Type B pancreatic cell (in vitro differentiated cells): ENCODE results near the gene TMEM203. TPM values are rescaled to one million over a fixed set of nuclear protein-coding genes. Genes with fewer than 3 reads are reported as not detected.

Source experiments
- DNase-seq: peaks from one replicate; pipeline ENCODE4 v3.0.0; 2021; ENCODE audit warnings: mixed read lengths; ENCODE audit not compliant: unreplicated experiment; ENCODE audit errors: extremely low spot score
- H3K27ac Mint-ChIP-seq: 2 replicates; pipeline ENCODE4 v1.8.0; 2021; ENCODE audit warnings: mild to moderate bottlenecking, mixed read lengths
- H3K27me3 Mint-ChIP-seq: 2 replicates; pipeline ENCODE4 v1.8.0; 2021; ENCODE audit warnings: mixed read lengths
- H3K36me3 Mint-ChIP-seq: 2 replicates; pipeline ENCODE4 v1.8.0; 2021; ENCODE audit warnings: mixed read lengths
- H3K4me1 Mint-ChIP-seq: one replicate; pipeline ENCODE4 v1.8.0; 2021; ENCODE audit warnings: mixed read lengths; ENCODE audit not compliant: unreplicated experiment
- H3K4me3 Mint-ChIP-seq: 2 replicates; pipeline ENCODE4 v1.8.0; 2021; ENCODE audit warnings: mild to moderate bottlenecking, mixed read lengths
- H3K9me3 Mint-ChIP-seq: 2 replicates; pipeline ENCODE4 v1.8.0; 2021; ENCODE audit warnings: mixed read lengths
- CTCF ChIP-seq: fragments of 200-600 bp; sonication (generic); conservative IDR thresholded peaks from 2 replicates; pipeline ENCODE4 v1.5.0; 2021; ENCODE audit warnings: antibody characterized with exemption, mild to moderate bottlenecking
- total RNA-seq: library from RNA; stranded (reverse); gene quantifications from 2 replicates; pipeline ENCODE4 v1.2.1, GENCODE V29; 2021; ENCODE audit warnings: low replicate concordance

TMEM203 gene
- total RNA-seq, 1 donor from 2014 or later = 46.3 TPM

DNA sequence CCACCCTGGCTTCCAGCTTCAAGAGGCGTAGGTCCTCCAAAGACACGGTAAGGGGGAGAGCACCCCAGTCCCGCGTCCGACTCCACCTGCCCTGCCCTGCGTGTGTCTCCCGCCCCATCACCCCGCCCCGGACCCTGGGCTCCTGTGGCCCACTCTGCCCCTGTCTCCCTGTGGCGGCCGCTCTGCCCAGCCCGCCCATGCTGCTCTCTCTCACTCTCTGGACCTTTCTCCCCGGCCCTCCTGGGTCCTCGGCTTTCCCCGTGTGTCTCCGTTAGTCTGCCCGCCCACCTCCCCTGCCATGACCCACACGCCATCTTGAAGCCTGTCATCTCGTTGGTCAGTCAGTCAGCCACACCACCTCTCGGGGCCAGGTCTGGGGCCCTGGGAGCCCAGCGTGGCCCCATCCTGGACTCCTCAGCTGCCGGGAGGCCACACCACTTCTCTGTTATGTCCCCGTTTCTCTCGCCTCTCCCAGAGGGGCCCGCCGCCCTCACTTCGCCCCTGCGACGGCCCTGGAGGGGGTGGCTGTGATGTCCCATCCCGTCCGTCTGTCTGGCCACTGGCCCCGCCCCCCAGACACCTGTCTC, 40.1 kb downstream of the TMEM203 start:
- Mint-ChIP-seq H3K4me3 (no peak overlapping the region), H3K9me3 (no peaks in the 10 kb centered on the region), H3K27me3 (peaks cover 57% of the 10 kb centered on the region), H3K4me1 (no peaks in the 10 kb centered on the region), H3K27ac (no peak overlapping the region), H3K36me3 (no peaks in the 10 kb centered on the region)
- no peak for DNase-seq
- TF ChIP-seq CTCF = no peak

GRCh38 chr9:137164370-137165249, 40.8 kb downstream of the TMEM203 start:
- H3K27me3 Mint-ChIP-seq = peaks cover 60% of the 10 kb centered on the region
- TF ChIP-seq CTCF = no peak
- no peaks in the 10 kb centered on the region for H3K36me3 Mint-ChIP-seq
- H3K27ac Mint-ChIP-seq = no peak overlapping the region
- H3K4me1 Mint-ChIP-seq = no peaks in the 10 kb centered on the region
- no peaks in the 10 kb centered on the region for H3K9me3 Mint-ChIP-seq
- H3K4me3 Mint-ChIP-seq = no peak overlapping the region
- DNase-seq = no peak

DNA sequence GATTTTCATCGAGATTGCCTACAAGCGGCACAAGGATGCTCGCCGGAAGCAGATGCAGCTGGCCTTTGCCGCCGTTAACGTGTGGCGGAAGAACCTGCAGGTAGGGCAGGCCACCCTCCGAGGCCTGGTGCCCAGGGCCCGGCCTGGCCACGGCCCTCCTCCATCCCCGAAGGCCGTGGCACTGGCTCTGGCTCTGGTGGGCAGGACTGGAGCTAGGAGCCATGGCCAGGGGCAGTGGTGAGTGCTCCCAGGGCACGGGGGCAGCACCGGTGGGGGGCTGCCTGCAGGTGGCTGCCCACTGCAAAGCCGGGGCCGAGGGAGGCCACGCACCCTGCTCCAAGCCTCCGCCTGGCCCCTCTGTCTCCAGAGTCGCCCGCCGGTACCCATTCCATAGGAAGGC, 41.6 kb downstream of the TMEM203 start:
- Mint-ChIP-seq H3K36me3 (no peaks in the 10 kb centered on the region), H3K4me1 (no peaks in the 10 kb centered on the region), H3K4me3 (peak overlapping the region; percentile 60), H3K27me3 (peaks cover 68% of the 10 kb centered on the region), H3K9me3 (no peaks in the 10 kb centered on the region), H3K27ac (no peak overlapping the region)
- no peak for TF ChIP-seq CTCF
- DNase-seq = no peak

DNA sequence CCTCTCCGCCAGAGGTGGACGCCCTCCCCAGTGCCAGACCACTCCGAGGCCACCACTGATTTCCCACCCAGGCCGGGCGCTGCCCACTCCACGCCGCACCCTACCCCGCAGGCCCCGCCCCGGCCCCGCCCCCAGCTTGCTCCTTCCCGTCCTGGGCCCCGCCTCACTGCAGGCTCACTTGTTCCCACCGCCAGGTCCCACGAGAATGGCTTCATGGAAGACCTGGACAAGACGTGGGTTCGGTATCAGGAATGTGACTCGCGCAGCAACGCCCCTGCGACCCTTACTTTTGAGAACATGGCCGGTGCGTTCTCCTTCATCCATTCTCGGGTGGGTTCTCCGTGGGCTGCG, 42.1 kb downstream of the TMEM203 start:
- no peak for DNase-seq
- H3K4me3 Mint-ChIP-seq = peak overlapping the region; percentile 60
- peaks cover 73% of the 10 kb centered on the region for H3K27me3 Mint-ChIP-seq
- no peak overlapping the region for H3K27ac Mint-ChIP-seq
- H3K4me1 Mint-ChIP-seq = no peaks in the 10 kb centered on the region
- no peaks in the 10 kb centered on the region for H3K9me3 Mint-ChIP-seq
- no peaks in the 10 kb centered on the region for H3K36me3 Mint-ChIP-seq
- no peak for TF ChIP-seq CTCF

DNA sequence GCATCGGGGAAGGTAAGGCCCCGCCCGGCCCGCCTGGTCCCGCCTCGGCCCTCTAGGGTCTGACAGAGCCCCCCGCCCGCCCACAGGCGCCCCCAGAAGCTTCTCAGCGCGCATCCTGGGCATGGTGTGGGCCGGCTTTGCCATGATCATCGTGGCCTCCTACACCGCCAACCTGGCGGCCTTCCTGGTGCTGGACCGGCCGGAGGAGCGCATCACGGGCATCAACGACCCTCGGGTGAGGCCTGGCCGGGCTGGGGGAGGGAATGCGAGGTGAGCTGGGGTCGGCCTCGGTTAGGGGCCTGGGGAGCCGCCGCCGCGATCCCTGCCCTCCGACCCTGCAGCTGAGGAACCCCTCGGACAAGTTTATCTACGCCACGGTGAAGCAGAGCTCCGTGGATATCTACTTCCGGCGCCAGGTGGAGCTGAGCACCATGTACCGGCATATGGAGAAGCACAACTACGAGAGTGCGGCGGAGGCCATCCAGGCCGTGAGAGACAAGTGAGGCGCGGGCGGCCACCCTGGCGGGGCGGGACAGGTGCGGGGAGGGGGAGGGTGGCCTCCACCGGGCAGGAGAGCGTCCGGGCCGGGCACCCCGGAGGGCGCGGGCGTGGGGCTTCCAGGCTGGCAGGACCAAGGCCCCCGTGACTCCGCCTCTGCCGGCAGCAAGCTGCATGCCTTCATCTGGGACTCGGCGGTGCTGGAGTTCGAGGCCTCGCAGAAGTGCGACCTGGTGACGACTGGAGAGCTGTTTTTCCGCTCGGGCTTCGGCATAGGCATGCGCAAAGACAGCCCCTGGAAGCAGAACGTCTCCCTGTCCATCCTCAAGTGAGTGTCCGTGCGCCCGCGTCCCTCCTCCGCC, 42.7 kb downstream of the TMEM203 start:
- no peaks in the 10 kb centered on the region for H3K4me1 Mint-ChIP-seq
- DNase-seq = no peak
- H3K27ac Mint-ChIP-seq = no peak overlapping the region
- TF ChIP-seq CTCF = no peak
- no peaks in the 10 kb centered on the region for H3K9me3 Mint-ChIP-seq
- H3K27me3 Mint-ChIP-seq = peaks cover 78% of the 10 kb centered on the region
- no peaks in the 10 kb centered on the region for H3K36me3 Mint-ChIP-seq
- H3K4me3 Mint-ChIP-seq = peak overlapping the region; percentile 74
